ENCODE data around the gene CDK3.
A peak's percentile ranks its signal among the peaks of the same experiment; 100 is the strongest.

The CDK3 gene

DNA sequence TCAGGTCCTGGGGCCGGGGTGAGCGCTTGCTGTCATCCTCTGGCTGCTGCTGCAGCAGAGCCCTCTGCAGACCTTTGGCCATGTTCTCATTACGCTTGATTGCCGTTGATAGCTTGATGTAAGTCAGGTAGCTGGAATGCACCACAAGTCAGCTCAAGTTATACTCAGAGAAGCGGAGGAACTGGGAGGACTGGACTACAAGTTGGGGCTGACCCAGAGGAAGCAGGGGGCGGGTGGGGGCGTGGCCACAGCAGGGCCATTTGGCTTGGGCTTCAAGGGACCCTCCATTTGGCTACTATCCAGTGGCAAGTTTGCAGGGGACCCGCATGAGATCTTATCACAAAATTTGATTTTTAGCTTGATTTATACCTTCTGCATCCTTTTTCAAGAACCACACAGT, 45.4 kb downstream of the CDK3 start:
- TF ChIP-seq CTCF (IDR thresholded peaks at IDR 0.05; ENCODE audit: low read depth, low read length, missing control alignments): no peak
- Histone ChIP-seq H3K27me3 (replicated peaks) (no peaks in the 10 kb centered on the region), H3K4me3 (ENCODE audit: low read depth, low read length) (no peak overlapping the region), H3K36me3 (replicated peaks) (peaks cover 70% of the 10 kb centered on the region), H3K27ac (no peak overlapping the region)
- no peak for DNase-seq
- in situ Hi-C loops (cut with HindIII; ENCODE audit: low pct_ligation_motif_present, low sequenced_read_pairs): no loop called here

DNA sequence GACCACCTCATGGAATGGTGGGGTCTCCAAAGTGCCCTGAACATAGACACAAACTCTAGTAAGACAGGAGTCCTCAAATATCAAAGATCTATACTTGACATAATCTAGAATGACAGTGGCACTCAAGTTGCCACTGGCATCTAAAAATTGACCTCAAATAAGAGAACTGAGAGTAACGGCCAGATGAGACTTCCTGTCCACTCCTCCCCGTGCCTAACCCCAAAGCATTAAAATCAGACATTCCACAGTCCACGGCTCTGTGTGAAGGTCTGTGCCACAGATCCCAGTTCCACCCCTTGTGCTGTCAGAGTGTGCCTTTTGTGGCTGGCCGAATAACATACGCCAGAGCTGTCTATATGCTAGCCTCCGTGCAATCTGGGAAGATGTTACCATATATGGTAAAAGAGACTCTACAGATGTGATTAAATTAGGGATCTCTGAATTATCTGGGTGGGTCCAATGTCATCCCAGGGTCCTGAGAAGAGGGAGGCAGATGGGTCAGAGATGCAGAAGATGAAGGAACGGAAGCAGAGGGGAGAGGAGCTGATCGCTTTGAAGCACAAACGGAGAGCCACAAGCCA, 47.5 kb downstream of the CDK3 start:
- Histone ChIP-seq H3K4me3 (ENCODE audit: low read depth, low read length) (no peak overlapping the region), H3K27ac (peak overlapping the region; percentile 77), H3K36me3 (replicated peaks) (peaks cover 60% of the 10 kb centered on the region), H3K27me3 (replicated peaks) (no peaks in the 10 kb centered on the region)
- TF ChIP-seq CTCF (IDR thresholded peaks at IDR 0.05; ENCODE audit: low read depth, low read length, missing control alignments): no peak
- peak; percentile 24 for DNase-seq
- in situ Hi-C loops (cut with HindIII; ENCODE audit: low pct_ligation_motif_present, low sequenced_read_pairs): no loop called here

- Histone ChIP-seq H3K27ac (peak overlapping the region; percentile 77), H3K4me3 (ENCODE audit: low read depth, low read length) (no peak overlapping the region), H3K36me3 (replicated peaks) (peaks cover 57% of the 10 kb centered on the region), H3K27me3 (replicated peaks) (no peaks in the 10 kb centered on the region)
- TF ChIP-seq CTCF (IDR thresholded peaks at IDR 0.05; ENCODE audit: low read depth, low read length, missing control alignments): no peak
- in situ Hi-C loops (cut with HindIII; ENCODE audit: low pct_ligation_motif_present, low sequenced_read_pairs): no loop called here
- peak; percentile 86 for DNase-seq
Observed at GRCh38 chr17:76048711-76049110, 48.1 kb downstream of the CDK3 start.

- no peak for DNase-seq
- no peak for TF ChIP-seq CTCF (IDR thresholded peaks at IDR 0.05; ENCODE audit: low read depth, low read length, missing control alignments)
- peaks cover 56% of the 10 kb centered on the region for H3K36me3 ChIP-seq (replicated peaks)
- in situ Hi-C loops (cut with HindIII; ENCODE audit: low pct_ligation_motif_present, low sequenced_read_pairs): no loop called here
- no peak overlapping the region for H3K4me3 ChIP-seq (ENCODE audit: low read depth, low read length)
- H3K27ac ChIP-seq: peak overlapping the region; percentile 77
- H3K27me3 ChIP-seq (replicated peaks): no peaks in the 10 kb centered on the region
Observed at GRCh38 chr17:76049239-76049638, 48.6 kb downstream of the CDK3 start.

DNA sequence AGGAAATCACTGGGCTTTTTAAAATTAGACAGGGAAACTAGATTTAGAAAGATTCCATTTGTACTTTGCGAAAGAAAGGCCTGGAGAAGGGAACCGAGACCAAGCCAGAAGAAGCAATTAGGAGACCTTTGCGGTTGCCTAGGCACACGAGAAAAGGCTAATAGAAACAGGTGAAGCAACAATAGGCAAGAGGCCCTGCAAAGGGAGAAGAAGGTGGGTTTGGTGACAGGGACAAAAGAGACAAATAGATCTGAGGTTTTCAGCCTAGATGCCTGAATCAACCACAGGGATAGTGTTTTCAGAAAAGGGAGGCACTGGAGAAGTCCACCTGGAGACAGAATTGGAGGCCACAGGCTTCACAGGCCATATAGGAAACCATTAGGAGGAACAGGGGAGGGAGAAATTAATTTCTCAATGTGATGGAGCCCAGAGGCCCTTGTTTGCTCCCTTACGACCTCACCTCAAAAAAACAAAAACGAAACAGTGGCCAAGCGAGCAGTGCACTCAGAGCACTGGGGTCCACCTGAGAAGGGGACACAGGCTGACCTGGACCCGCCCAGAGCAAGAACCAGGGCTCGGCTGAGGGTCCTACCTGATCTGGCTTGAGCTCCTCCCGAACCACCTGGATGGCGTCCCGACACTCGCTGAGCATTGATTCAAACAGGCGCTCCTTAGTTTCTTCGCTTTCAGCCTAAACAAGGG, 49.3 kb downstream of the CDK3 start:
- no peak for DNase-seq
- no peak for TF ChIP-seq CTCF (IDR thresholded peaks at IDR 0.05; ENCODE audit: low read depth, low read length, missing control alignments)
- in situ Hi-C loops (cut with HindIII; ENCODE audit: low pct_ligation_motif_present, low sequenced_read_pairs): no loop called here
- H3K4me3 ChIP-seq (ENCODE audit: low read depth, low read length): no peak overlapping the region
- peak overlapping the region; percentile 35 for H3K27ac ChIP-seq
- peaks cover 53% of the 10 kb centered on the region for H3K36me3 ChIP-seq (replicated peaks)
- no peaks in the 10 kb centered on the region for H3K27me3 ChIP-seq (replicated peaks)
